HepG2 (cell line): ENCODE measurements around the gene AFDN. TPM values are rescaled to one million over a fixed set of nuclear protein-coding genes. Genes with fewer than 3 reads are reported as not detected.

ENCODE experiments used
- ARNTL ChIP-seq: sonication (generic); formaldehyde crosslinking; IDR thresholded peaks from 2 replicates; pipeline ENCODE4 v1.4.0; 2020; ENCODE audit warnings: mild to moderate bottlenecking, missing genetic modification reagents
- CEBPG ChIP-seq: IDR thresholded peaks from 2 replicates; pipeline ENCODE4 v1.6.1; 2016
- EZH2 ChIP-seq: conservative IDR thresholded peaks from 2 replicates; pipeline ENCODE4 v1.6.1; 2012; ENCODE audit warnings: mild to moderate bottlenecking, low read depth, low read length, moderate library complexity
- FOXK2 ChIP-seq: fragments of 450-650 bp; IDR thresholded peaks from 2 replicates; pipeline ENCODE4 v1.6.1; 2016
- GLI4 ChIP-seq: sonication (generic); formaldehyde crosslinking; IDR thresholded peaks from 2 replicates; pipeline ENCODE4 v1.5.1; 2020; ENCODE audit warnings: missing genetic modification reagents, mild to moderate bottlenecking, moderate library complexity, borderline replicate concordance
- KDM5A ChIP-seq: fragments of 200-600 bp; sonication (generic); IDR thresholded peaks from 2 replicates; pipeline ENCODE4 v1.7.0; 2018; ENCODE audit warnings: antibody characterized with exemption, mild to moderate bottlenecking, low read length, borderline replicate concordance
- MED1 ChIP-seq: sonication (generic); formaldehyde crosslinking; IDR thresholded peaks from 2 replicates; pipeline ENCODE4 v1.4.0; 2020; ENCODE audit warnings: missing genetic modification reagents
- MIER2 ChIP-seq: IDR thresholded peaks from 2 replicates; pipeline ENCODE4 v1.6.1; 2016; ENCODE audit warnings: missing biosample characterization, missing genetic modification reagents
- PAWR ChIP-seq: sonication (generic); formaldehyde crosslinking; IDR thresholded peaks from 2 replicates; pipeline ENCODE4 v1.4.0; 2020; ENCODE audit warnings: missing genetic modification reagents, mild to moderate bottlenecking, borderline replicate concordance
- REL ChIP-seq: sonication (generic); formaldehyde crosslinking; conservative IDR thresholded peaks from 2 replicates; pipeline ENCODE4 v1.8.0; 2022; ENCODE audit warnings: mild to moderate bottlenecking, missing genetic modification reagents, moderate library complexity
- REPIN1 ChIP-seq: sonication (generic); formaldehyde crosslinking; IDR thresholded peaks from 2 replicates; pipeline ENCODE4 v1.8.0; 2022; ENCODE audit warnings: missing genetic modification reagents, low read depth, mild to moderate bottlenecking, borderline replicate concordance
- SMAD9 ChIP-seq: sonication (generic); formaldehyde crosslinking; IDR thresholded peaks from 2 replicates; pipeline ENCODE4 v1.5.1; 2020; ENCODE audit warnings: mild to moderate bottlenecking, missing genetic modification reagents
- TCF7L2 ChIP-seq: IDR thresholded peaks from 2 replicates; pipeline ENCODE4 v1.6.1; 2011; ENCODE audit warnings: mild to moderate bottlenecking, low read depth, low read length, moderate library complexity
- ZNF317 ChIP-seq: sonication (generic); formaldehyde crosslinking; IDR thresholded peaks from 2 replicates; pipeline ENCODE4 v1.5.0; 2020; ENCODE audit warnings: mild to moderate bottlenecking, missing genetic modification reagents
- ZNF556 ChIP-seq: sonication (generic); formaldehyde crosslinking; IDR thresholded peaks from 2 replicates; pipeline ENCODE4 v1.4.0; 2020; ENCODE audit warnings: mild to moderate bottlenecking, missing genetic modification reagents, borderline replicate concordance
- ZNF777 ChIP-seq: sonication (generic); formaldehyde crosslinking; IDR thresholded peaks from 2 replicates; pipeline ENCODE4 v1.4.0; 2020; ENCODE audit warnings: missing genetic modification reagents
- polyA plus RNA-seq, 8 experiments: library from polyadenylated mRNA; depleted of rRNA in 3 of 8; stranded (reverse) in 7 of 8; unstranded in 1 of 8; fragments of >200 nt; fragmentation: Illumina TruSeq in 4 of 8; extraction: Trizol in 4 of 8; gene quantifications; 2 replicates each; pipeline versions ENCODE4 v1.2.1 to v1.2.3, GENCODE V29; 2011 to 2016; ENCODE audit warnings: low read depth in 4 of 8, missing spikeins in 1 of 8, mixed read lengths in 1 of 8; ENCODE audit not compliant: insufficient read depth in 1 of 8
- total RNA-seq, 5 experiments: library from RNA; depleted of rRNA; stranded (reverse); fragments of >200 nt; fragmentation: Illumina TruSeq; extraction: Trizol; gene quantifications; 2 replicates each; pipeline ENCODE4 v1.2.3, GENCODE V29; 2016; ENCODE audit warnings: low read depth in 1 of 5
- TF ChIP-seq, protein P1 (sequence below): sonication (generic); formaldehyde crosslinking; IDR thresholded peaks from 2 replicates; pipeline ENCODE4 v1.4.0; 2020; ENCODE audit warnings: missing genetic modification reagents
- TF ChIP-seq, protein P2 (sequence below): sonication (generic); formaldehyde crosslinking; conservative IDR thresholded peaks from 2 replicates; pipeline ENCODE4 v1.5.0; 2020; ENCODE audit warnings: missing genetic modification reagents
- TF ChIP-seq, protein P3 (sequence below): sonication (generic); formaldehyde crosslinking; IDR thresholded peaks from 2 replicates; pipeline ENCODE4 v1.4.0; 2020; ENCODE audit warnings: missing genetic modification reagents, borderline replicate concordance
- TF ChIP-seq, protein P4 (sequence below): sonication (generic); formaldehyde crosslinking; IDR thresholded peaks from 2 replicates; pipeline ENCODE4 v1.4.0; 2020; ENCODE audit warnings: missing genetic modification reagents
- TF ChIP-seq, protein P5 (sequence below): IDR thresholded peaks from 2 replicates; pipeline ENCODE4 v1.6.1; 2016; ENCODE audit warnings: mild to moderate bottlenecking, missing biosample characterization, missing genetic modification reagents

AFDN gene
- total and polyA plus RNA-seq, 2 of the 13 experiments (the other 11 are each of a cell fraction or from before 2014, with no cell fraction given), result 136 to 151 TPM

DNA sequence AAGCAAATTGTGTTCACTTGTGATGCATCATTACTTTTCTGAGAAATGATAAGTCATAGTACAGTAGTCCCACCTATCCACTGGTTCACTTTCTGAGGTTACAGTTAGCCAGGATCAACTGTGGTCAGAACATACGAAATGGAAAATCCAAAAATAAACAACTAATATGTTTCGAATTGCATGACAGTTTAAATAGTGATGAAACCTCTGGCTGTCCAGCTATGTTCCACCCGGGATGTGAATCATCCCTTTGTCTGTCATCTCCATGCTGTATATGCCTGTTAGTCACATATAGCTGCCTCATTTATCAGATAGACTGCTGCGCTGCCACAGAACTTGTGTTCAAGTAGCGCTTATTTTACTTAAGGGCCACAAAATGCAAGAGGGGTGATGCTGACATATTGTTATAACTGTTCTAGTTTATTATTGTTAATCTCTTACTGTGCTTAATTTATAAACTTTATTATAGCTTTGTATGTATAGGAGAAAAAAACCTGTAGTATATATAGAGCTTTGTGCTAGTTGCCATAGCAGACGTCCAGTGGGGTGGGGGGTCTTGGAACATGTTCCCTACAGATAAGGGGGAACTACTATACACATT, 29.2 kb downstream of the AFDN start (continued):
- TF ChIP-seq, protein P1, sequence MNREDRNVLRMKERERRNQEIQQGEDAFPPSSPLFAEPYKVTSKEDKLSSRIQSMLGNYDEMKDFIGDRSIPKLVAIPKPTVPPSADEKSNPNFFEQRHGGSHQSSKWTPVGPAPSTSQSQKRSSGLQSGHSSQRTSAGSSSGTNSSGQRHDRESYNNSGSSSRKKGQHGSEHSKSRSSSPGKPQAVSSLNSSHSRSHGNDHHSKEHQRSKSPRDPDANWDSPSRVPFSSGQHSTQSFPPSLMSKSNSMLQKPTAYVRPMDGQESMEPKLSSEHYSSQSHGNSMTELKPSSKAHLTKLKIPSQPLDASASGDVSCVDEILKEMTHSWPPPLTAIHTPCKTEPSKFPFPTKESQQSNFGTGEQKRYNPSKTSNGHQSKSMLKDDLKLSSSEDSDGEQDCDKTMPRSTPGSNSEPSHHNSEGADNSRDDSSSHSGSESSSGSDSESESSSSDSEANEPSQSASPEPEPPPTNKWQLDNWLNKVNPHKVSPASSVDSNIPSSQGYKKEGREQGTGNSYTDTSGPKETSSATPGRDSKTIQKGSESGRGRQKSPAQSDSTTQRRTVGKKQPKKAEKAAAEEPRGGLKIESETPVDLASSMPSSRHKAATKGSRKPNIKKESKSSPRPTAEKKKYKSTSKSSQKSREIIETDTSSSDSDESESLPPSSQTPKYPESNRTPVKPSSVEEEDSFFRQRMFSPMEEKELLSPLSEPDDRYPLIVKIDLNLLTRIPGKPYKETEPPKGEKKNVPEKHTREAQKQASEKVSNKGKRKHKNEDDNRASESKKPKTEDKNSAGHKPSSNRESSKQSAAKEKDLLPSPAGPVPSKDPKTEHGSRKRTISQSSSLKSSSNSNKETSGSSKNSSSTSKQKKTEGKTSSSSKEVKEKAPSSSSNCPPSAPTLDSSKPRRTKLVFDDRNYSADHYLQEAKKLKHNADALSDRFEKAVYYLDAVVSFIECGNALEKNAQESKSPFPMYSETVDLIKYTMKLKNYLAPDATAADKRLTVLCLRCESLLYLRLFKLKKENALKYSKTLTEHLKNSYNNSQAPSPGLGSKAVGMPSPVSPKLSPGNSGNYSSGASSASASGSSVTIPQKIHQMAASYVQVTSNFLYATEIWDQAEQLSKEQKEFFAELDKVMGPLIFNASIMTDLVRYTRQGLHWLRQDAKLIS, result no peak
- TF ChIP-seq CEBPG (CRISPR knock-in tag) (peak; percentile 90), MED1 (CRISPR knock-in tag) (peak; percentile 58), ZNF556 (CRISPR knock-in tag) (no peak), TCF7L2 (no peak), FOXK2 (peak; percentile 71; the same call in 1 of the 2 replicates), ARNTL (CRISPR knock-in tag) (no peak), GLI4 (no peak), MIER2 (peak; percentile 26; the same call in 1 of the 2 replicates), SMAD9 (CRISPR knock-in tag) (no peak), ZNF777 (CRISPR knock-in tag) (no peak), KDM5A (no peak), EZH2 (no peak), REPIN1 (CRISPR knock-in tag) (no peak), REL (no peak), ZNF317 (CRISPR knock-in tag) (no peak), PAWR (CRISPR knock-in tag) (no peak)
- TF ChIP-seq, protein P2, sequence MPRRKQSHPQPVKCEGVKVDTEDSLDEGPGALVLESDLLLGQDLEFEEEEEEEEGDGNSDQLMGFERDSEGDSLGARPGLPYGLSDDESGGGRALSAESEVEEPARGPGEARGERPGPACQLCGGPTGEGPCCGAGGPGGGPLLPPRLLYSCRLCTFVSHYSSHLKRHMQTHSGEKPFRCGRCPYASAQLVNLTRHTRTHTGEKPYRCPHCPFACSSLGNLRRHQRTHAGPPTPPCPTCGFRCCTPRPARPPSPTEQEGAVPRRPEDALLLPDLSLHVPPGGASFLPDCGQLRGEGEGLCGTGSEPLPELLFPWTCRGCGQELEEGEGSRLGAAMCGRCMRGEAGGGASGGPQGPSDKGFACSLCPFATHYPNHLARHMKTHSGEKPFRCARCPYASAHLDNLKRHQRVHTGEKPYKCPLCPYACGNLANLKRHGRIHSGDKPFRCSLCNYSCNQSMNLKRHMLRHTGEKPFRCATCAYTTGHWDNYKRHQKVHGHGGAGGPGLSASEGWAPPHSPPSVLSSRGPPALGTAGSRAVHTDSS (CRISPR knock-in tag), result no peak
- TF ChIP-seq, protein P3, sequence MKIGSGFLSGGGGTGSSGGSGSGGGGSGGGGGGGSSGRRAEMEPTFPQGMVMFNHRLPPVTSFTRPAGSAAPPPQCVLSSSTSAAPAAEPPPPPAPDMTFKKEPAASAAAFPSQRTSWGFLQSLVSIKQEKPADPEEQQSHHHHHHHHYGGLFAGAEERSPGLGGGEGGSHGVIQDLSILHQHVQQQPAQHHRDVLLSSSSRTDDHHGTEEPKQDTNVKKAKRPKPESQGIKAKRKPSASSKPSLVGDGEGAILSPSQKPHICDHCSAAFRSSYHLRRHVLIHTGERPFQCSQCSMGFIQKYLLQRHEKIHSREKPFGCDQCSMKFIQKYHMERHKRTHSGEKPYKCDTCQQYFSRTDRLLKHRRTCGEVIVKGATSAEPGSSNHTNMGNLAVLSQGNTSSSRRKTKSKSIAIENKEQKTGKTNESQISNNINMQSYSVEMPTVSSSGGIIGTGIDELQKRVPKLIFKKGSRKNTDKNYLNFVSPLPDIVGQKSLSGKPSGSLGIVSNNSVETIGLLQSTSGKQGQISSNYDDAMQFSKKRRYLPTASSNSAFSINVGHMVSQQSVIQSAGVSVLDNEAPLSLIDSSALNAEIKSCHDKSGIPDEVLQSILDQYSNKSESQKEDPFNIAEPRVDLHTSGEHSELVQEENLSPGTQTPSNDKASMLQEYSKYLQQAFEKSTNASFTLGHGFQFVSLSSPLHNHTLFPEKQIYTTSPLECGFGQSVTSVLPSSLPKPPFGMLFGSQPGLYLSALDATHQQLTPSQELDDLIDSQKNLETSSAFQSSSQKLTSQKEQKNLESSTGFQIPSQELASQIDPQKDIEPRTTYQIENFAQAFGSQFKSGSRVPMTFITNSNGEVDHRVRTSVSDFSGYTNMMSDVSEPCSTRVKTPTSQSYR (CRISPR knock-in tag), result peak; percentile 15; the same call in 1 of the 2 replicates
- TF ChIP-seq, protein P4, sequence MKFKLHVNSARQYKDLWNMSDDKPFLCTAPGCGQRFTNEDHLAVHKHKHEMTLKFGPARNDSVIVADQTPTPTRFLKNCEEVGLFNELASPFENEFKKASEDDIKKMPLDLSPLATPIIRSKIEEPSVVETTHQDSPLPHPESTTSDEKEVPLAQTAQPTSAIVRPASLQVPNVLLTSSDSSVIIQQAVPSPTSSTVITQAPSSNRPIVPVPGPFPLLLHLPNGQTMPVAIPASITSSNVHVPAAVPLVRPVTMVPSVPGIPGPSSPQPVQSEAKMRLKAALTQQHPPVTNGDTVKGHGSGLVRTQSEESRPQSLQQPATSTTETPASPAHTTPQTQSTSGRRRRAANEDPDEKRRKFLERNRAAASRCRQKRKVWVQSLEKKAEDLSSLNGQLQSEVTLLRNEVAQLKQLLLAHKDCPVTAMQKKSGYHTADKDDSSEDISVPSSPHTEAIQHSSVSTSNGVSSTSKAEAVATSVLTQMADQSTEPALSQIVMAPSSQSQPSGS, result no peak
- TF ChIP-seq, protein P5, sequence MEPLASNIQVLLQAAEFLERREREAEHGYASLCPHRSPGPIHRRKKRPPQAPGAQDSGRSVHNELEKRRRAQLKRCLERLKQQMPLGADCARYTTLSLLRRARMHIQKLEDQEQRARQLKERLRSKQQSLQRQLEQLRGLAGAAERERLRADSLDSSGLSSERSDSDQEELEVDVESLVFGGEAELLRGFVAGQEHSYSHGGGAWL, result no peak
